Uterus (tissue), 4 donors: Measurements from ENCODE around the gene ALS2. TPM values are rescaled to one million over a fixed set of nuclear protein-coding genes. Genes with fewer than 3 reads are reported as not detected.
"Not testable (repeated sequence)": the region's sequence is repeated elsewhere in the genome, so short reads cannot be mapped to it uniquely, and the experiment has no call there.

Experiments
- DNase-seq, 2 donors: peaks; one replicate each; pipeline ENCODE4 v3.0.0-alpha.2; 2019 to 2020
- H3K27ac ChIP-seq, 2 donors: fragments of 200-600 bp; sonication (generic); 1 replicate in 1 of 2; 2 replicates in 1 of 2; pipeline ENCODE4 v1.5.1; 2016 to 2018
- H3K27me3 ChIP-seq, 2 donors: fragments of 200-600 bp; sonication (generic); one replicate each; pipeline ENCODE4 v1.5.1; 2018 to 2019; ENCODE audit warnings: control low read depth in 1 of 2
- H3K36me3 ChIP-seq, 2 donors: fragments of 200-600 bp; sonication (generic); one replicate each; pipeline ENCODE4 v1.5.1; 2019; ENCODE audit warnings: control low read depth in 1 of 2
- H3K4me1 ChIP-seq, 2 donors: fragments of 200-600 bp; sonication (generic); one replicate each; pipeline ENCODE4 v1.5.1; 2018 to 2019; ENCODE audit warnings: control low read depth in 1 of 2
- H3K4me3 ChIP-seq, 2 donors: fragments of 200-600 bp; sonication (generic); 1 replicate in 1 of 2; 2 replicates in 1 of 2; pipeline ENCODE4 v1.5.1; 2018 to 2019; ENCODE audit warnings: mild to moderate bottlenecking in 1 of 2
- H3K9me3 ChIP-seq, 2 donors: fragments of 200-600 bp; sonication (generic); one replicate each; pipeline ENCODE4 v1.5.1; 2019; ENCODE audit warnings: control low read depth in 1 of 2
- POLR2A ChIP-seq, 2 donors: fragments of 450-650 bp; IDR thresholded peaks; one replicate each; pipeline ENCODE4 v1.6.1; 2016; ENCODE audit warnings: antibody characterized with exemption in 2 of 2, mild to moderate bottlenecking in 1 of 2, moderate library complexity in 1 of 2
- intact Hi-C: fragments of 100-400 bp; cut with DNase I; formaldehyde crosslinking; loops from one replicate; pipeline ENCODE4 v1.15.1; 2023; ENCODE audit warnings: low total_unique reads
- total RNA-seq, 4 donors: library from RNA; depleted of rRNA in 3 of 4; stranded (reverse); fragments of >200 nt in 3 of 4; gene quantifications; one replicate each; pipeline versions ENCODE4 v1.1.0 to v1.2.4, GENCODE V29; 2014 to 2023
- TF ChIP-seq, protein P1 (sequence below), 4 experiments: fragments of 200-600 bp in 2 of 4; fragments of 450-650 bp in 2 of 4; sonication (generic) in 2 of 4; IDR thresholded peaks; one replicate each; pipeline ENCODE4 v1.5.1; 2016 to 2019; ENCODE audit warnings: antibody characterized with exemption in 4 of 4, mild to moderate bottlenecking in 2 of 4, moderate library complexity in 1 of 4
- donor health status: DM: yes; HTN: yes; CAD: no.

Gene ALS2
- total RNA-seq, 4 donors from 2014 or later = 8.2 to 27.2 (median 23.5) TPM

DNA sequence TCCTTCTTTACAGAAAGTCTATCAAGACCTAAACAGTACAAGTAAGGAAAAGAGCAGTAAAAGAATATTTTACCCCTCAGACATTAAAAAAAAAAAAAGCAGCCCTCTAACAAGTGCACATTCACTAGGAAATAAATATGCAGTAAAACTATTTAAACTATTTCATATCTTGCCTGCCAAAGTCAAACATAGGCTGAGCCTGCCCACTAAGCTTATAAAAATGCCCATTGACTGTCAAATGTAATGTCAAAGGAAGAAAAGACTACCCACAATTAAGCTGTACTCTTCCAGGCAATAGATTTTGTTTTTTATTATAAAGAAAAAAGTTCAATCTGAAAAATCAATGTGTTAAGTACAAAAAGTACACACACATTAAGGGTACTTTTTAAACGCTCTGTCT lies 11.8 kb downstream of the ALS2 start:
- Histone ChIP-seq H3K4me1 (no peaks in the 10 kb centered on the region), H3K36me3 (no peaks in the 10 kb centered on the region), H3K4me3 (no peak overlapping the region), H3K27ac (no peak overlapping the region), H3K9me3 (no peaks in the 10 kb centered on the region), H3K27me3 (no peaks in the 10 kb centered on the region)
- no peak for TF ChIP-seq POLR2A (IDR thresholded peaks at IDR 0.05)
- TF ChIP-seq, protein P1, sequence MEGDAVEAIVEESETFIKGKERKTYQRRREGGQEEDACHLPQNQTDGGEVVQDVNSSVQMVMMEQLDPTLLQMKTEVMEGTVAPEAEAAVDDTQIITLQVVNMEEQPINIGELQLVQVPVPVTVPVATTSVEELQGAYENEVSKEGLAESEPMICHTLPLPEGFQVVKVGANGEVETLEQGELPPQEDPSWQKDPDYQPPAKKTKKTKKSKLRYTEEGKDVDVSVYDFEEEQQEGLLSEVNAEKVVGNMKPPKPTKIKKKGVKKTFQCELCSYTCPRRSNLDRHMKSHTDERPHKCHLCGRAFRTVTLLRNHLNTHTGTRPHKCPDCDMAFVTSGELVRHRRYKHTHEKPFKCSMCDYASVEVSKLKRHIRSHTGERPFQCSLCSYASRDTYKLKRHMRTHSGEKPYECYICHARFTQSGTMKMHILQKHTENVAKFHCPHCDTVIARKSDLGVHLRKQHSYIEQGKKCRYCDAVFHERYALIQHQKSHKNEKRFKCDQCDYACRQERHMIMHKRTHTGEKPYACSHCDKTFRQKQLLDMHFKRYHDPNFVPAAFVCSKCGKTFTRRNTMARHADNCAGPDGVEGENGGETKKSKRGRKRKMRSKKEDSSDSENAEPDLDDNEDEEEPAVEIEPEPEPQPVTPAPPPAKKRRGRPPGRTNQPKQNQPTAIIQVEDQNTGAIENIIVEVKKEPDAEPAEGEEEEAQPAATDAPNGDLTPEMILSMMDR (IDR thresholded peaks at IDR 0.05) = no peak
- no peak for DNase-seq
- intact Hi-C loops = no loop called here

DNA sequence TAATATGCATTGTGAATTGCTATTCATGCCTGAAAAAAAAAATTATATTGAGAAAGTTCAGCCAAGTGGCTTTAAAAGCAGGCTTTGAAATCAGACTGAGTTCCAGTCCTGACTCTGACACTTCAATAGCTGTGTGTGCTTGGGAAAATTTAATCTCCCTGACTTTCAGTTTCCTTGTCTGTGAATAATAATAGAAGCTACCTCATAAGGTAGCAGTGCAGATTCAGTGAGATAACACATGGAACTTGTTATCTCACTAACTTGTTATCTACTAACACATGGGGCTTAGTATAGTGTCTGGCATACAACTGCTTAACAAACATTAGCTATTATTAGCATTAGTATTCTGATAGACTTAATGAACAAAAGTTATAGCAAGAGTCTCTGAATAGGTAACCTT lies 14.9 kb downstream of the ALS2 start:
- TF ChIP-seq POLR2A (IDR thresholded peaks at IDR 0.05) = no peak
- TF ChIP-seq, protein P1 (IDR thresholded peaks at IDR 0.05) = no peak
- no peak overlapping the region for H3K4me3 ChIP-seq

DNA sequence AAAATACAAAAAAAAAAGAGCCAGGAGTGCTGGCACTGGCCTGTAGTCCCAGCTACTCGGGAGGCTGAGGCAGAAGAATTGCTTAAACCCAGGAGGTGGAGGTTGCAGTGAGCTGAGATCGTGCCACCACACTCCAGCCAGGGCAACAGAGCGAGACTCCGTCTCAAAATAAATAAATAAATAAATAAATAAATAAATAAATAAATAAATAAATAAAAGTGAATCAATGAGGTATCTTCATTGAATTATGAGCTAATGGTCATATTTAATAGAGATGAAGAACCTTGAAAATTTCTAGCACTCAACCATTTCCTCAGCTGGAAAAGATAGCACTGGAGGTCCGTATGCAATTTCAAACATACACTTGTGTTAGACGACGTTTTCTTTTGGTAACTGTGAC lies 16.3 kb downstream of the ALS2 start:
- intact Hi-C loops, DNase-seq, H3K36me3 ChIP-seq, H3K4me3 ChIP-seq, H3K4me1 ChIP-seq, H3K9me3 ChIP-seq, H3K27me3 ChIP-seq, H3K27ac ChIP-seq: not testable (repeated sequence)

More for the DNA sequence above, 14.9 kb downstream of the ALS2 start:
- Histone ChIP-seq H3K36me3 (no peaks in the 10 kb centered on the region), H3K4me1 (no peaks in the 10 kb centered on the region), H3K9me3 (no peaks in the 10 kb centered on the region), H3K27me3 (no peaks in the 10 kb centered on the region), H3K27ac (no peak overlapping the region)
- intact Hi-C loops = no loop called here
- DNase-seq = no peak

DNA sequence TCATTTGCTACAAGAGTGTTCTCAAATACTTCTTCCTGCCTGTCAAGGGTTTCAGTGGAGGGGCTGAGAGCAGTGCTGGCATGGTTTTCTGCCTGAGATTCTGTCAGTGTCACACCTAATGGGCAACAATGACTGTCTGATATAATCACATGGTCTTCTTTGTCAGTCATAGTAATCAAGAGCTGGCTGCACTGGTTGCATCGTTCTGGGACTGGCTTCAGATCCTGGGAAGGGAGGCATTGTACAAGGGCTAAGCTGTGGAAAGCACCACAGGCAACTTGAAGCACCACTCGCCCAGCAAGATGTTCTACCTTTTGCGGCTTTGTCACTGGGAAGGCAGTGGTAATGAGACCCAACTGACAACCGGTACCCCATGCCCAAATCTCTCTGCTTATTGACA lies 19.6 kb downstream of the ALS2 start:
- Histone ChIP-seq H3K4me1 (no peaks in the 10 kb centered on the region), H3K36me3 (no peaks in the 10 kb centered on the region), H3K4me3 (no peak overlapping the region), H3K9me3 (no peaks in the 10 kb centered on the region), H3K27ac (no peak overlapping the region), H3K27me3 (no peaks in the 10 kb centered on the region)
- TF ChIP-seq POLR2A (IDR thresholded peaks at IDR 0.05) = no peak
- TF ChIP-seq, protein P1 (IDR thresholded peaks at IDR 0.05) = no peak
- intact Hi-C loops = no loop called here
- DNase-seq = no peak

DNA sequence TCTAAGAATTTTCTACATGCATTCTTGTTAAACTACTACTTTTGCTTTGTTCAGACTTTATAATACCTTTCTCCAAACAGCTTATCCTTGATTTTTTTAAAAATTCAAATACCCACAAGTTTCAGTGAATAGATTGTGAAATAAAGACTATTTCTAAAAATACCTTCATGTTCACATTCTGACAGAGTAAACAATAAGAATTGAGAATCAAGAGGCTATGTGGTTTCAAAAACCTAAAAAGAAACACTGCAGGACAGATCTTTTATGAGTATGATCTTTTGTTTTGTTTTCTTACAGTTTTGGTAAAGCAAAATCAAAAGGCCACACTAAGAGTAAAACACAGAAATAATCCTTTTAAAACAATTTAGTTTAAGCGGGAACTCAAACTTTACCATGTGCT lies 21.2 kb downstream of the ALS2 start:
- Histone ChIP-seq H3K4me1 (no peaks in the 10 kb centered on the region), H3K36me3 (no peaks in the 10 kb centered on the region), H3K27ac (no peak overlapping the region), H3K27me3 (no peaks in the 10 kb centered on the region), H3K9me3 (no peaks in the 10 kb centered on the region), H3K4me3 (no peak overlapping the region)
- no peak for TF ChIP-seq POLR2A (IDR thresholded peaks at IDR 0.05)
- TF ChIP-seq, protein P1 (IDR thresholded peaks at IDR 0.05) = no peak
- intact Hi-C loops = no loop called here
- DNase-seq = no peak

DNA sequence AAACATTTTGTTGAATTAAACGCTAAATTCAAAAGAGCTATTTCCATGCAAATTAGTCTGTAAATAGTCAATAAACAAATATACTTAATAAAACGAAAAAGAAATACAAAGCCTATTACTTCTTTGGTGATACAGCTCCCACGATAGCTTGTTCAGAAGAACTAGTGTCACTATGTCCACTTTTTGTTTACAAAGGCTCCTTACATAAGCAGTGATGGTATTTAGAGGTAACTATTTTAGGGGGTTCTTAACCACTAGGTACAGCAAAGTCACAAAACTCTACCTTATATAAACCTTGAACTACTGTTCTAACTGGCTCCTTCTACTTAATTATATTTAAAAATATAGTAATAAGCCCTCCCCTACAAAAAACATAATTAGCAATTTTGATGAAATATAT lies 21.9 kb downstream of the ALS2 start:
- Histone ChIP-seq H3K27me3 (no peaks in the 10 kb centered on the region), H3K4me1 (no peaks in the 10 kb centered on the region), H3K27ac (no peak overlapping the region), H3K4me3 (no peak overlapping the region), H3K9me3 (no peaks in the 10 kb centered on the region), H3K36me3 (no peaks in the 10 kb centered on the region)
- intact Hi-C loops = no loop called here
- no peak for DNase-seq
- no peak for TF ChIP-seq POLR2A (IDR thresholded peaks at IDR 0.05)
- TF ChIP-seq, protein P1 (IDR thresholded peaks at IDR 0.05) = no peak
